Measurements from ENCODE around the gene CCDC9B. TPM values are rescaled to one million over a fixed set of nuclear protein-coding genes. Genes with fewer than 3 reads are reported as not detected.

CCDC9B gene
- total RNA-seq (2014; rRNA removed; shearing (Covaris generic)), result 15.3 and 16.4 TPM in 2 replicates

DNA sequence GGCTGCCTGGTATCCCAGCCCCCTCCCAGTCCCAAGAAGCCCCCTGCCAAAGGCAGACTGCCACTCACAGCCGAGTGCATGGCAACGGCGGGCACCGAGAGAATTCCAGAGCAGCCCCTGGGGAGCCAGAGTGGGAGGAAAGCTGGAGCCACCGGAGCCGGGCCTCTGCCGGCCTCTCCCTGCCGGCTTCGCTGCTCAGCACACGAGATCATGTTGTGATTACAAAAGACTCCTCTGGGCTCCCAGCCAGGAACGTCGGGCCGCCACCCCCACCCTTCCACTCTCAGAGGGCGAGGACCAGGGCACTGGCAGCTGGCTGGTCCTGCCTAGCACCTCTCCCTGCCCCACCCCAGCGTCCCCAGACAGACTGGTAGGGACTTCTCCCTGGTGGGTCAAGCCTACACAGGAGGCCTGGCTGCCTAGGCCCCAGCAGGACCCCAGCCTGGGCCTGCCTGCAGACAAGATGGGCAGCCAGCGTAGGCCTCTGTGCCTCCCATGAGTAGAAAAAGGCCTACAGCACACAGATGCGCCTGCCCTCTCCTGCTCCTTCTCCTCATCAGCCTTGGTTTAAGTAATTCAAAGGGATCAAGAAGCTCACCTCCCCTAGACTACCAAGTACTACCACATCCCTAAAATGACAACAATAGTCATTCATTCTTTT lies at the start of gene CCDC9B:
Gene CCDC9B (minus strand): TSS at position 200 of the 661 bp plus-strand sequence. CDS start 120 bp downstream, at position 80.
- DNase-seq (ENCODE audit: low spot score), result peak; percentile 96

GRCh38 chr15:40389824-40390595 lies 49.3 kb upstream of the CCDC9B start:
- DNase-seq (ENCODE audit: low spot score), result no peak

DNA sequence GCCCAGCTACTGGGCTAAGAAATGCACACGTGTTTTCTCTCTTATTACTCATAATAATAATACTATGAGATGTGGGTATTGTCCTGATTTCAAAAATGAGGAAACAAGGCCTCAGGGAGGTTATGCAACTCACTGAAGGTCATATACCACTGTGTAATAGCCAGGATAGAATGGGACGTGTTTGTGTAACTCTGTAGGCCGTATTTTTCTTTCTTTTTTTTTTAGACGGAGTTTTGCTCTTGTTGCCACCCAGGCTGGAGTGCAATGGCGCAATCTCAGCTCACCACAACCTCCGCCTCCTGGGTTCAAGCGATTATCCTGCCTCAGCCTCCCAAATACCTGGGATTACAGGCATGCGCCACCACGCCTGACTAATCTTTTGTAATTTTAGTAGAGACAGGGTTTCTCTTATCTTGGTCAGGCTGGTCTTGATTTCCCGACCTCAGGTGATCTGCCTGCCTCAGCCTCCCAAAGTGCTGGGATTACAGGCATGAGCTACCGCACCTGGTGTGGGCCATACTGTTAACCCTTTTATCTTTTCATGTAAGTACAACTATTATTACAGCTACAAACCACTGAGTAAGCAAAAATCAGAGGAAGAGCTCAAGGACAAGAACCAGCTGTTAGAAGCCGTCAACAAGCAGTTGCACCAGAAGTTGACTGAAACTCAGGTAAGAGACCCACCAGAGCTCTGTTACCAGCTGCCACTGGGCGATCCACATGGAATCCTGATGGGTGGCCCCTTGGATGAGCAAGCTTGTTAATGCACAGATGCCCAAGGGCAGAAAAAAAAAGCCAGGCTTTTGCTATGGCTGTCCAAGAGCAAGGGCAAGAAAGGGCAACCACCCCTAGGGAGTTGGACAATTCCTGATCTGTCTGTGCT lies 48.4 kb upstream of the CCDC9B start:
- no peak for DNase-seq (ENCODE audit: low spot score)

DNA sequence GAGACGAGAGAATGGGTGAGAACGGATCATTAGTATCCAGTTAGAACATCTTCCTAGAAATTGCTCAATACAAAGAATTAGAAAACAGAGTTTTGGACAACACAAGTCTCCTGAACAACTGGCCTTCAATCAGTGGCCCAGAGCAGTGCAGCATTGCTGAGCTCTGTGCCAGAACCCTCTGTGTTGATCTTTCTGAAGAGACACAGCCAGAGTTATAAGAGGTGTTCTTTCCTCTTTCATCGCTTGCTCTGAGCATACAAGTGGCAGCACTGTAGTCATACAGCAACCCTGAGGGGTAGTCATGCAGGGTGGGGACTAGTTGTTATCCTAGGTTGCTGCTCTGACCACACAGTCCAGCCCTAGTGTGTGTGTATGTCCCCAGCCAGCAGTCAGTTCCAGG lies 45.7 kb upstream of the CCDC9B start:
- no peak for DNase-seq (ENCODE audit: low spot score)

DNA sequence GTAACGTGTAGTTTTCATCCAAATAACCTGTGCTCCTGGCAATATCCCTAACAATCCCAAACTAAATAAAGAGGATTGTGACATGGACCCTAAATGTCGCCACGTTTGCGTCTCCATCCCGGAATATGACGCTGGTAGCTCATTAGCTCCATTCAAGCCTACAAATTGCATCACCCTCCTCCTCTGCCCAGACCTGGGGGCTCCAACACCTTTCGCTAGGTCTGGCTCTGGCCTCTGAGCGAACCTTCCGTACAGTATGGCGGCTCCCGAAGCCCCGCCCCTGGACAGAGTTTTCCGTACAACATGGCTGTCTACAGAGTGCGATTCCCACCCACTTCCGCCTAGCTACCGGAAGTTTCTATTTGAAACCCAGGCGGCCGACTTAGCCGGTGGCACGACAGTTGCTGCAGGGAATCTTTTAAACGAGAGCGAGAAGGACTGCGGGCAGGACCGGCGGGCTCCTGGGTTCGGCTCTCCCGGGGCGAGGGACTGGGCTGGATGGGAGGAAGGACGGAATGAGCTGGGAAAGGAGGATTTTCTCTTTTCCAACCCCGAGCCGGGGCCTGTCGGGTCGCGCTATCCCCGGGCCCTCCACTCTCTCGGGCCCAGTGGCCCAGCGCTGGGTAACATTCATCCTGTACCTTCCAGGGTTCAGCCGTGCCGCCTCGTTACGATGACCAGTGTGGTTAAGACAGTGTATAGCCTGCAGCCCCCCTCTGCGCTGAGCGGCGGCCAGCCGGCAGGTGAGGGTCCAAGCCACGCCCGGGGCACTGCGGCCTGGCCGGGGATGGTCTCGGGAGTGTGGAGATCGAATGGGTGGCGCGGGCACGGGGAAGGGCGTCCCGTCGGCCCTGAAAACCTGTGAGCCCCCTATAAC lies 42.1 kb upstream of the CCDC9B start, which contains the start of gene KNSTRN:
Gene KNSTRN (plus strand): TSS at position 142 of the 877 bp plus-strand sequence. CDS start 115 bp downstream, at position 257.
- peak; percentile 98 for DNase-seq (ENCODE audit: low spot score)

DNA sequence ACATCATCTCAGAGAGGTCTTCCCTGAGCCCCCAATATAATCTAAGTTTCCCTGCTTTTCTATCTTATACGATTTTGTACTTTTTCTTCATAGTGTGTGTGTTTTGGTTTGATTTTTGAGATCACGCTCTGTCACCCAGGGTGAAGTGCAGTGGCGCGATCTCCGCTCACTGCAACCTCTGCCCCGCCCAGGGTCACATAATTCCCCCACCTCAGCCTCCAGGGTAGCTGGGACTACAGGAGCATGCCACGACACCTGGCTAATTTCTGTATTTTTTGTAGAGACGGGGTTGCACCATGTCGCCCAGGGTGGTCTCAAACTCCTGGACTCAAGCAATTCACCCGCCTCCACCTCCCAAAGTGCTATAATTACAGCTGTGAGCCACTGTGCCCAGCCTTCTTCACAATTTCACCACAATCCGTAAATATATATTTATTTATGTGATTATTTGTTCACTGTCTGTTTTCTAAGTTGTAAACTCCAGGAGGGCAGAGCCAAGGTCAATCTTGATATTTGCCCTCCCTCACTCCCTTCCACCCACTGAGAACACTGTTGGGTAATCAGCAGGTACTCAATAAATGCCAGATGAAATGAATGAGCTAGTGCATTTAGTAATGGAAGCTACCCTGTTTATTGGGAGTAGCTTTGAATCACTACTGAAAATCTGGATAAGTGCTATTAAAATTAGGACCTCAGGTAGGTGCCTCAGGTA lies 41.2 kb upstream of the CCDC9B start:
- no peak for DNase-seq (ENCODE audit: low spot score)

- no peak for DNase-seq (ENCODE audit: low spot score)
Observed at GRCh38 chr15:40380636-40381035, 39.9 kb upstream of the CCDC9B start.

DNA sequence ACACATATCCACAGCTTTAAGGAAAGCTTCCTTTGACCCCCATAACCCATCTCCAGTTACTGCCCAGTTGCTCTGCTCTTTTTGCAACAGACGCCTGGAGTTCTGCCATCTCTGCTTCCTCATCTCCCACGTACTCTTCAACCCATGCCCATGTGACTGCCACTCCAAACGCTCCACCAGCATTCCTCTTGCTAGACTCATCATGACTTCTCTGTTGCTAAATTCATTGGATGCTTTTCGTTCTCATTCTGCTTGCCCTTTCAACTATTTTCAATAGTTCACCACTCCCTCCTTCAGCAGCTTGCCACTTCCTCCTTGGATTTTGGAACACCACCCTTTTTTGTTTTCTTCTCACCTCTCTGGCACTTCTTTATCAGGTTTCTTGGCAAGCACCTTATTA lies 39.1 kb upstream of the CCDC9B start:
- peak; percentile 77 for DNase-seq (ENCODE audit: low spot score)

DNA sequence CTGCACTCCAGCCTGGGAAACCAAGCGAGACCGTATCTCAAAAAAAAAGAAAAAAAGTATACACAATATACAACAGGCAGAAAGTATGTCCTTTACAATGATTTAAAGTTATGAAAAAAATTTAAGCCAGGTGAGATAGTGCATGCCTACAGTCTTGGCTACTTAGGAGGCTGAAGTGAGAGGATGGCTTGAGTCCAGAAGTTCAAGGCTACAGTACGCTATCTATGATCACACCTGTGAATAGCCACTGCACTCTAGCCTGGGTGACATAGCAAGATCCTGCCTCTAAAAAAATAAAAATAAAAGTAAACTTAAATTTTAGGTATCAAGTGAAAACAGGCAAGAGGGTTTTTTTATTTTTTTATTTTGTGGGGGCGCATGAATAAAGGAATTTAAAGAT lies 38.6 kb upstream of the CCDC9B start:
- no peak for DNase-seq (ENCODE audit: low spot score)

GRCh38 chr15:40377606-40378005 lies 36.9 kb upstream of the CCDC9B start:
- no peak for DNase-seq (ENCODE audit: low spot score)

DNA sequence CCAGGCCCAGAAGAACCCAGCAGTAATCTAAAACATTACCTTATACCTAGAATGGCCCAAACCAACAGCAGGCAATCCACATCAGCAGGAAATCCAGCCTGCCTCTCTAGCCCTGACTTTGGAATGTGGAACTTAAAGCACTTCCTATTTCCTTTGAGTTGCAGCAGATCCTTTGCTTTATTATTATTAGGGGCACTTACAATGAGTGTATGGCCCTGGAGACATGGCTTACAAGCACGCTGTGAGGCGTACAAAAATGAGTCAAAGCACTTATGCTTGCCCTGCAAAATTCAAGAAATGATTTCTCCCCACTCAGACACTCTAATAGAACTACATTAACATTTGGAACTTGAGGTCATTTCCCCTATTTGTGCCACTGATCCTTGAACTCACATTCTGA lies 32.2 kb upstream of the CCDC9B start:
- no peak for DNase-seq (ENCODE audit: low spot score)

GRCh38 chr15:40369971-40370370 lies 29.2 kb upstream of the CCDC9B start:
- no peak for DNase-seq (ENCODE audit: low spot score)

DNA sequence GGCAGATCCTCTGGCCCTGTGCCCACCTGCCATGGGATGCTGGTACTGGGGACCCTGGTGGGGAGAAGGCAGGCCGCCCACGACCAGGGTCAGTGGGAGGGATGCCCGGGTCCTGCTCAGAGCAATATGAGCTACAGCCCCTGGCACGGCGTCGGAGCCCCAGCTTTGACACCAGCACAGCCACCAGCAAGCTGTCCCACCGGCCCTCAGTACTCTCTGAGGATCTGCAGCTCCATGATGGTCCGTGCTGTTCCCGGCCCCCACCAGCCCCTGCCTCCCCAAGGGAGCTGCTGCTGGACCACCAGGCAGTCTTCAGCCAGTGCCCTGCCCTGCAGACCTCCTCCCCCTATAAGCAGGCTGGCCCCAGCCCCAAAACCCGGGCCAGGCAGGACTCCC lies 28.7 kb upstream of the CCDC9B start:
- DNase-seq (ENCODE audit: low spot score), result no peak

DNA sequence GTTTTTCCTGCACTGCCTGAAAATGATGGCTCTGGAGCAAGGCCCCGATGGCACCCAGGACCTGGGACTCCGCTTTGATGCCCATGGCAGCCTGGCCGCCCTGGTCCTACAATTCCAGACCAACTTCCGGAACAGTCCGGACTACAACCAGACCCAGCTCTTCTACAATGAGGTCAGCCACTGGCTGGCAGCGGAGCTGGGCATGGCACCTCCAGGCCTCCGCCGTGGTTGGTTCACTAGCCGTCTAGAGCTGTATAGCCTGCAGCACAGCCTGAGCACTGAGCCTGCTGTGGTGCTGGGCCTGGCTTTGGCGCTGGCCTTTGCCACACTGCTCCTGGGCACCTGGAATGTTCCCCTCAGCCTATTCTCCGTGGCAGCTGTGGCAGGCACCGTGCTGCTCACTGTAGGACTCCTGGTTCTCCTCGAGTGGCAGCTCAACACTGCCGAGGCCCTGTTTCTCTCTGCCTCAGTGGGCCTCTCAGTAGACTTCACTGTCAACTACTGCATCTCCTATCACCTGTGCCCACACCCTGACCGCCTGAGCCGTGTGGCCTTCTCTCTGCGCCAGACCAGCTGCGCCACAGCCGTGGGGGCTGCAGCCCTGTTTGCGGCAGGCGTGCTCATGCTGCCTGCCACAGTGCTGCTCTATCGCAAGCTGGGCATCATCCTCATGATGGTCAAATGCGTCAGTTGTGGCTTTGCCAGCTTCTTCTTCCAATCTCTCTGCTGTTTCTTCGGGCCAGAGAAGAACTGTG lies 28.2 kb upstream of the CCDC9B start:
- DNase-seq (ENCODE audit: low spot score), result no peak

DNA sequence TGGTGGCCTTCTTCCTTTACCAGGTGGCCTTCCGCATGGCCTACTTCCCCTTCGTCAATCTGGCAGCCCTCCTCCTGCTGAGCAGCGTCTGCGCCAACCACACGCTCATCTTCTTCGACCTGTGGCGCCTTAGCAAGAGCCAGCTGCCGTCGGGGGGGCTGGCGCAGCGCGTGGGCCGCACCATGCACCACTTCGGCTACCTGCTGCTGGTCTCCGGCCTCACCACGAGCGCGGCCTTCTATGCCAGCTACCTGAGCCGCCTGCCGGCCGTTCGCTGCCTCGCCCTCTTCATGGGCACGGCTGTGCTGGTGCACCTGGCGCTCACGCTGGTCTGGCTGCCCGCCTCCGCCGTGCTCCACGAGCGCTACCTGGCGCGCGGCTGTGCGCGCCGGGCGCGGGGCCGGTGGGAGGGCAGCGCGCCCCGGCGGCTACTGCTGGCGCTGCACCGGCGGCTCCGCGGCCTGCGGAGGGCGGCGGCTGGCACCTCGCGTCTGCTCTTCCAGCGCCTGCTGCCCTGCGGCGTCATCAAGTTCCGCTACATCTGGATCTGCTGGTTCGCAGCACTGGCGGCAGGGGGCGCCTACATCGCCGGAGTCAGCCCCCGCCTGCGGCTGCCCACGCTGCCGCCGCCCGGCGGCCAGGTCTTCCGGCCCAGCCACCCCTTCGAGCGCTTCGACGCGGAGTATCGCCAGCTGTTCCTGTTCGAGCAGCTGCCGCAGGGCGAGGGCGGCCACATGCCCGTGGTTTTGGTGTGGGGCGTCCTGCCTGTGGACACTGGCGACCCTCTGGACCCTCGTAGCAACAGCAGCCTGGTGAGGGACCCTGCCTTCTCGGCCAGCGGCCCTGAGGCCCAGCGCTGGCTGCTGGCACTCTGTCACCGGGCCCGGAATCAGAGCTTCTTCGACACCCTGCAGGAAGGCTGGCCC lies 27.2 kb upstream of the CCDC9B start:
- DNase-seq (ENCODE audit: low spot score), result peak; percentile 98

GRCh38 chr15:40367371-40367685 lies 26.6 kb upstream of the CCDC9B start:
- DNase-seq (ENCODE audit: low spot score), result no peak

DNA sequence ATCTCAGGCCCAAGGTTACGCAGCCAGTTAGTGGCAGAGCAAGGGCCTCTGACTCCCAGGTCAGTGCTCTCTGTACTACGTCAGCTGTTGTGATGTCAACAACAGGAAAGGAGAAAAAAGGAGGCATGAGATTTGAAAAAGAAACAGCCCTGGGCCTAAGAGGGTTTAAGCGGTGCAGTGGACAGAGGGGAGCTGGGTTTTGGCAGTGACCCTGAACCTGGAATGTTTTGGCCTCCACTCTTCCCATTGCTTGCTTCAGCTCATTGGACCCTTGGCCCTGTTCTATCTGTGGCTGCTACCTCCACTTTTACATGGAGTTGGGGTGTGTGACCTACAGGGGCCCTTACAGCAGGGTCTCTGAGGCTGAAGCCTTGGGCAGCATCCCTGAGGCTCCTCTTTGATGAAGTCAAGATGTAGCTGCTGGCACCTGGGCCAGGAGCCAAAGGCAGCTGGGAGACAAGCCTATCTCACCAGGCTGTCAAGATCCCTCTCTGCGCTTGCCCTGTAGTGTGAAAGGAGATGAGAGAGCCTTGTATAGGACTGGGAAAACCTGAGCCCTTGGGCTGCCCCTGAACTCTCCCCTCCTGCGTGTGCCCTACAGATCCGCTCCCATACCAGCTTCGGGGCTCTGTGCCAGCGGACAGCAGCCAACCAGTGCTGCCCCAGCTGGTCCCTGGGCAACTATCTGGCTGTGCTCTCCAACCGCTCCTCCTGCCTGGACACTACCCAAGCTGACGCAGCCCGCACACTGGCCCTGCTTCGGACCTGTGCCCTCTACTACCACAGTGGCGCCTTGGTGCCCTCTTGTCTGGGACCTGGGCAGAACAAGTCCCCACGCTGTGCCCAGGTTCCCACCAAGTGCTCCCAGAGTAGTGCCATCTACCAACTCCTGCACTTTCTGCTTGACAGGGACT lies 26.0 kb upstream of the CCDC9B start:
- DNase-seq (ENCODE audit: low spot score), result no peak

All from HT-29 (cell line).